Measurements from ENCODE around the gene PDE8B.

Gene PDE8B

GRCh38 chr5:77426670-77427069, 216.2 kb downstream of the PDE8B start:
- Histone ChIP-seq H3K4me1 (ENCODE audit: control extremely low read depth in 1 of 4, control insufficient read depth in 4 of 4, insufficient read depth in 4 of 4, low read length in 3 of 4) (no peaks in the 10 kb centered on the region), H3K27me3 (replicated peaks in 2 of 5; ENCODE audit: control insufficient read depth in 4 of 5, insufficient read depth in 5 of 5, low read length in 4 of 5) (no peaks in the 10 kb centered on the region), H3K4me3 (ENCODE audit: control insufficient read depth in 1 of 7, extremely low read depth in 1 of 7, insufficient read depth in 4 of 7, low read depth in 2 of 7, low read length in 6 of 7) (no peak overlapping the region), H3K9me3 (ENCODE audit: control extremely low read depth in 1 of 5, control insufficient read depth in 4 of 5, insufficient read depth in 2 of 5, low read depth in 1 of 5, low read length in 4 of 5) (peaks cover 0 to 2% (median 0%) of the 10 kb centered on the region in 5 experiments), H3K27ac (ENCODE audit: insufficient read depth in 1 of 2, low read depth in 1 of 2, low read length in 2 of 2, poor library complexity in 1 of 2, severe bottlenecking in 2 of 2) (no peak overlapping the region), H3K36me3 (ENCODE audit: control insufficient read depth in 4 of 4, insufficient read depth in 4 of 4, low read length in 3 of 4) (peaks cover 6 to 33% (median 16%) of the 10 kb centered on the region in 4 experiments)
- POLR2A ChIA-PET = no interaction called here
- CTCF ChIA-PET = interaction anchor here (1.0 to 1.1 kb wide), 2 partner anchors 8 to 10 kb away, joined by 3 read pairs; no protein-coding TSS in a partner anchor
- WGBS (ENCODE audit: insufficient coverage) = no CpG with 5 or more reads among the region's 2 CpGs
- DNase-seq = no peak

GRCh38 chr5:77427998-77428397, 217.5 kb downstream of the PDE8B start:
- H3K4me1 ChIP-seq (ENCODE audit: control extremely low read depth in 1 of 4, control insufficient read depth in 4 of 4, insufficient read depth in 4 of 4, low read length in 3 of 4) = no peaks in the 10 kb centered on the region
- POLR2A ChIA-PET = no interaction called here
- H3K36me3 ChIP-seq (ENCODE audit: control insufficient read depth in 4 of 4, insufficient read depth in 4 of 4, low read length in 3 of 4) = peaks cover 6 to 41% (median 22%) of the 10 kb centered on the region in 4 experiments
- no peak overlapping the region for H3K27ac ChIP-seq (ENCODE audit: insufficient read depth in 1 of 2, low read depth in 1 of 2, low read length in 2 of 2, poor library complexity in 1 of 2, severe bottlenecking in 2 of 2)
- DNase-seq = no peak
- CTCF ChIA-PET = interaction anchor here (1.2 to 1.4 kb wide), 2 partner anchors 9 to 11 kb away, joined by 4 read pairs; no protein-coding TSS in a partner anchor
- H3K4me3 ChIP-seq (ENCODE audit: control insufficient read depth in 1 of 7, extremely low read depth in 1 of 7, insufficient read depth in 4 of 7, low read depth in 2 of 7, low read length in 6 of 7) = no peak overlapping the region
- H3K27me3 ChIP-seq (replicated peaks in 2 of 5; ENCODE audit: control insufficient read depth in 4 of 5, insufficient read depth in 5 of 5, low read length in 4 of 5) = no peaks in the 10 kb centered on the region
- peaks cover 0 to under 1% (median 0%) of the 10 kb centered on the region in 5 experiments for H3K9me3 ChIP-seq (ENCODE audit: control extremely low read depth in 1 of 5, control insufficient read depth in 4 of 5, insufficient read depth in 2 of 5, low read depth in 1 of 5, low read length in 4 of 5)

- H3K27me3 ChIP-seq (replicated peaks in 2 of 5; ENCODE audit: control insufficient read depth in 4 of 5, insufficient read depth in 5 of 5, low read length in 4 of 5) = no peaks in the 10 kb centered on the region
- peaks cover 6 to 41% (median 23%) of the 10 kb centered on the region in 4 experiments for H3K36me3 ChIP-seq (ENCODE audit: control insufficient read depth in 4 of 4, insufficient read depth in 4 of 4, low read length in 3 of 4)
- ChIA-PET CTCF (interaction anchor here (1.2 to 1.4 kb wide), 2 partner anchors 8 to 11 kb away, joined by 4 read pairs; no protein-coding TSS in a partner anchor), POLR2A (no interaction called here)
- DNase-seq = no peak
- H3K9me3 ChIP-seq (ENCODE audit: control extremely low read depth in 1 of 5, control insufficient read depth in 4 of 5, insufficient read depth in 2 of 5, low read depth in 1 of 5, low read length in 4 of 5) = no peaks in the 10 kb centered on the region
- H3K4me1 ChIP-seq (ENCODE audit: control extremely low read depth in 1 of 4, control insufficient read depth in 4 of 4, insufficient read depth in 4 of 4, low read length in 3 of 4) = no peaks in the 10 kb centered on the region
- WGBS (ENCODE audit: insufficient coverage) = no CpG with 5 or more reads among the region's 5 CpGs
- H3K27ac ChIP-seq (ENCODE audit: insufficient read depth in 1 of 2, low read depth in 1 of 2, low read length in 2 of 2, poor library complexity in 1 of 2, severe bottlenecking in 2 of 2) = no peak overlapping the region
- H3K4me3 ChIP-seq (ENCODE audit: control insufficient read depth in 1 of 7, extremely low read depth in 1 of 7, insufficient read depth in 4 of 7, low read depth in 2 of 7, low read length in 6 of 7) = no peak overlapping the region
Measured at GRCh38 chr5:77428526-77428925, 218.0 kb downstream of the PDE8B start.

- H3K27ac ChIP-seq (ENCODE audit: insufficient read depth in 1 of 2, low read depth in 1 of 2, low read length in 2 of 2, poor library complexity in 1 of 2, severe bottlenecking in 2 of 2) = no peak overlapping the region
- CTCF ChIA-PET = no interaction called here
- POLR2A ChIA-PET = no interaction called here
- no peaks in the 10 kb centered on the region for H3K9me3 ChIP-seq (ENCODE audit: control extremely low read depth in 1 of 5, control insufficient read depth in 4 of 5, insufficient read depth in 2 of 5, low read depth in 1 of 5, low read length in 4 of 5)
- 100% methylated on average over 1 of the region's 1 CpG for WGBS (ENCODE audit: insufficient coverage)
- H3K4me1 ChIP-seq (ENCODE audit: control extremely low read depth in 1 of 4, control insufficient read depth in 4 of 4, insufficient read depth in 4 of 4, low read length in 3 of 4) = no peaks in the 10 kb centered on the region
- no peak overlapping the region for H3K4me3 ChIP-seq (ENCODE audit: control insufficient read depth in 1 of 7, extremely low read depth in 1 of 7, insufficient read depth in 4 of 7, low read depth in 2 of 7, low read length in 6 of 7)
- DNase-seq = no peak
- H3K36me3 ChIP-seq (ENCODE audit: control insufficient read depth in 4 of 4, insufficient read depth in 4 of 4, low read length in 3 of 4) = peaks cover 15 to 44% (median 29%) of the 10 kb centered on the region in 4 experiments
- H3K27me3 ChIP-seq (replicated peaks in 2 of 5; ENCODE audit: control insufficient read depth in 4 of 5, insufficient read depth in 5 of 5, low read length in 4 of 5) = no peaks in the 10 kb centered on the region
Measured at GRCh38 chr5:77430726-77431125, 220.2 kb downstream of the PDE8B start.

- ChIA-PET CTCF (no interaction called here), POLR2A (no interaction called here)
- no peaks in the 10 kb centered on the region for H3K4me1 ChIP-seq (ENCODE audit: control extremely low read depth in 1 of 4, control insufficient read depth in 4 of 4, insufficient read depth in 4 of 4, low read length in 3 of 4)
- H3K4me3 ChIP-seq (ENCODE audit: control insufficient read depth in 1 of 7, extremely low read depth in 1 of 7, insufficient read depth in 4 of 7, low read depth in 2 of 7, low read length in 6 of 7) = no peak overlapping the region
- no peaks in the 10 kb centered on the region for H3K9me3 ChIP-seq (ENCODE audit: control extremely low read depth in 1 of 5, control insufficient read depth in 4 of 5, insufficient read depth in 2 of 5, low read depth in 1 of 5, low read length in 4 of 5)
- no peaks in the 10 kb centered on the region for H3K27me3 ChIP-seq (replicated peaks in 2 of 5; ENCODE audit: control insufficient read depth in 4 of 5, insufficient read depth in 5 of 5, low read length in 4 of 5)
- no peak for DNase-seq
- no peak overlapping the region for H3K27ac ChIP-seq (ENCODE audit: insufficient read depth in 1 of 2, low read depth in 1 of 2, low read length in 2 of 2, poor library complexity in 1 of 2, severe bottlenecking in 2 of 2)
- WGBS (ENCODE audit: insufficient coverage) = no CpG with 5 or more reads among the region's 3 CpGs
- H3K36me3 ChIP-seq (ENCODE audit: control insufficient read depth in 4 of 4, insufficient read depth in 4 of 4, low read length in 3 of 4) = peaks cover 15 to 41% (median 33%) of the 10 kb centered on the region in 4 experiments
Measured at GRCh38 chr5:77431286-77431685, 220.8 kb downstream of the PDE8B start.

GRCh38 chr5:77431719-77432118, 221.2 kb downstream of the PDE8B start:
- no peaks in the 10 kb centered on the region for H3K4me1 ChIP-seq (ENCODE audit: control extremely low read depth in 1 of 4, control insufficient read depth in 4 of 4, insufficient read depth in 4 of 4, low read length in 3 of 4)
- H3K36me3 ChIP-seq (ENCODE audit: control insufficient read depth in 4 of 4, insufficient read depth in 4 of 4, low read length in 3 of 4) = peaks cover 15 to 41% (median 34%) of the 10 kb centered on the region in 4 experiments
- ChIA-PET POLR2A (no interaction called here), CTCF (interaction anchor here (1.4 kb wide), 1 partner anchor 8 kb away, joined by 3 read pairs; no protein-coding TSS in a partner anchor)
- no peak overlapping the region for H3K27ac ChIP-seq (ENCODE audit: insufficient read depth in 1 of 2, low read depth in 1 of 2, low read length in 2 of 2, poor library complexity in 1 of 2, severe bottlenecking in 2 of 2)
- no peak overlapping the region for H3K4me3 ChIP-seq (ENCODE audit: control insufficient read depth in 1 of 7, extremely low read depth in 1 of 7, insufficient read depth in 4 of 7, low read depth in 2 of 7, low read length in 6 of 7)
- H3K9me3 ChIP-seq (ENCODE audit: control extremely low read depth in 1 of 5, control insufficient read depth in 4 of 5, insufficient read depth in 2 of 5, low read depth in 1 of 5, low read length in 4 of 5) = no peaks in the 10 kb centered on the region
- H3K27me3 ChIP-seq (replicated peaks in 2 of 5; ENCODE audit: control insufficient read depth in 4 of 5, insufficient read depth in 5 of 5, low read length in 4 of 5) = no peaks in the 10 kb centered on the region
- no CpG with 5 or more reads among the region's 1 CpG for WGBS (ENCODE audit: insufficient coverage)
- no peak for DNase-seq

GRCh38 chr5:77437194-77437593, 226.7 kb downstream of the PDE8B start:
- Histone ChIP-seq H3K36me3 (ENCODE audit: control insufficient read depth in 4 of 4, insufficient read depth in 4 of 4, low read length in 3 of 4) (peaks cover 7 to 38% (median 33%) of the 10 kb centered on the region in 4 experiments), H3K4me1 (ENCODE audit: control extremely low read depth in 1 of 4, control insufficient read depth in 4 of 4, insufficient read depth in 4 of 4, low read length in 3 of 4) (no peaks in the 10 kb centered on the region), H3K4me3 (ENCODE audit: control insufficient read depth in 1 of 7, extremely low read depth in 1 of 7, insufficient read depth in 4 of 7, low read depth in 2 of 7, low read length in 6 of 7) (no peak overlapping the region), H3K27ac (ENCODE audit: insufficient read depth in 1 of 2, low read depth in 1 of 2, low read length in 2 of 2, poor library complexity in 1 of 2, severe bottlenecking in 2 of 2) (no peak overlapping the region), H3K27me3 (replicated peaks in 2 of 5; ENCODE audit: control insufficient read depth in 4 of 5, insufficient read depth in 5 of 5, low read length in 4 of 5) (no peaks in the 10 kb centered on the region), H3K9me3 (ENCODE audit: control extremely low read depth in 1 of 5, control insufficient read depth in 4 of 5, insufficient read depth in 2 of 5, low read depth in 1 of 5, low read length in 4 of 5) (no peaks in the 10 kb centered on the region)
- ChIA-PET CTCF (interaction anchor here (0.8 to 1.8 kb wide), 10 partner anchors 9 to 307 kb away, joined by 3 to 8 read pairs (median 3); partner anchors contain the start of gene WDR41), POLR2A (no interaction called here)
- DNase-seq = peak in 2 of 3 donors; percentile 12 to 21
- WGBS (ENCODE audit: insufficient coverage) = 95% methylated on average over 5 of the region's 5 CpGs

Measured in common myeloid progenitor, CD34-positive (primary cell).